ENCODE measurements around the gene PXMP4. TPM values are rescaled to one million over a fixed set of nuclear protein-coding genes. Genes with fewer than 3 reads are reported as not detected.
A peak's percentile ranks its signal among the peaks of the same experiment; 100 is the strongest.

PXMP4 gene
- total RNA-seq, 1 experiment from 2014 or later: 3.3 TPM

GRCh38 chr20:33719989-33720709, at the start of gene PXMP4 (continued):
- TF ChIP-seq STAT6 (CRISPR knock-in tag; conservative IDR thresholded peaks at IDR 0.05; ENCODE audit: low read depth): no peak
- peak; percentile 54 for TF ChIP-seq SP1 (CRISPR knock-in tag; conservative IDR thresholded peaks at IDR 0.05)

DNA sequence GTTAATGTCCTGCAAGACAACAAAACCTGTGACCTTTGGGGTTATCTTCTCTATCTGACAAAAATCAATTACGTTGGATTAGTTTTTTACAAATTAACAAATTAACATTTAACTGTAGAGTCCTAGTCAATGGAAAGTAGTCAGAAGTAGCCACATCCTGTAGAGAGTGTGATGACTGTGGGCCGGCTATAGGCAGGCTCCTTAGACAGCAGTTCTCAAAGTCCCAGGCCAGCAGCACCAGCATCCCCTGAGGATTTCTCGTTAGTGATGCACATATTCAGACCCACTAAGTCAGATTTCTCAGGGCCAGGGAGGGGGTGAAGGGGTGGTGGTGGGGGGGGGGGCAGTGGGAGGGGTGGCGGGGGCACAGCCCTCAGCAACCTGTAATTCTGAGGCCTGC, 48.9 kb upstream of the PXMP4 start:
- POLR2A ChIA-PET: no interaction called here
- H3K27ac Mint-ChIP-seq: no peak overlapping the region
- no peaks in the 10 kb centered on the region for H3K27me3 Mint-ChIP-seq (ENCODE audit: low read depth)
- no peaks in the 10 kb centered on the region for H3K9me3 Mint-ChIP-seq
- DNase-seq (ENCODE audit: low spot score): no peak
- TF ChIP-seq NFATC4 (CRISPR knock-in tag; IDR thresholded peaks at IDR 0.05) (no peak), ZBTB43 (CRISPR knock-in tag; IDR thresholded peaks at IDR 0.05) (no peak), ZNF232 (CRISPR knock-in tag; IDR thresholded peaks at IDR 0.05) (no peak)
- TF ChIP-seq, protein P1, sequence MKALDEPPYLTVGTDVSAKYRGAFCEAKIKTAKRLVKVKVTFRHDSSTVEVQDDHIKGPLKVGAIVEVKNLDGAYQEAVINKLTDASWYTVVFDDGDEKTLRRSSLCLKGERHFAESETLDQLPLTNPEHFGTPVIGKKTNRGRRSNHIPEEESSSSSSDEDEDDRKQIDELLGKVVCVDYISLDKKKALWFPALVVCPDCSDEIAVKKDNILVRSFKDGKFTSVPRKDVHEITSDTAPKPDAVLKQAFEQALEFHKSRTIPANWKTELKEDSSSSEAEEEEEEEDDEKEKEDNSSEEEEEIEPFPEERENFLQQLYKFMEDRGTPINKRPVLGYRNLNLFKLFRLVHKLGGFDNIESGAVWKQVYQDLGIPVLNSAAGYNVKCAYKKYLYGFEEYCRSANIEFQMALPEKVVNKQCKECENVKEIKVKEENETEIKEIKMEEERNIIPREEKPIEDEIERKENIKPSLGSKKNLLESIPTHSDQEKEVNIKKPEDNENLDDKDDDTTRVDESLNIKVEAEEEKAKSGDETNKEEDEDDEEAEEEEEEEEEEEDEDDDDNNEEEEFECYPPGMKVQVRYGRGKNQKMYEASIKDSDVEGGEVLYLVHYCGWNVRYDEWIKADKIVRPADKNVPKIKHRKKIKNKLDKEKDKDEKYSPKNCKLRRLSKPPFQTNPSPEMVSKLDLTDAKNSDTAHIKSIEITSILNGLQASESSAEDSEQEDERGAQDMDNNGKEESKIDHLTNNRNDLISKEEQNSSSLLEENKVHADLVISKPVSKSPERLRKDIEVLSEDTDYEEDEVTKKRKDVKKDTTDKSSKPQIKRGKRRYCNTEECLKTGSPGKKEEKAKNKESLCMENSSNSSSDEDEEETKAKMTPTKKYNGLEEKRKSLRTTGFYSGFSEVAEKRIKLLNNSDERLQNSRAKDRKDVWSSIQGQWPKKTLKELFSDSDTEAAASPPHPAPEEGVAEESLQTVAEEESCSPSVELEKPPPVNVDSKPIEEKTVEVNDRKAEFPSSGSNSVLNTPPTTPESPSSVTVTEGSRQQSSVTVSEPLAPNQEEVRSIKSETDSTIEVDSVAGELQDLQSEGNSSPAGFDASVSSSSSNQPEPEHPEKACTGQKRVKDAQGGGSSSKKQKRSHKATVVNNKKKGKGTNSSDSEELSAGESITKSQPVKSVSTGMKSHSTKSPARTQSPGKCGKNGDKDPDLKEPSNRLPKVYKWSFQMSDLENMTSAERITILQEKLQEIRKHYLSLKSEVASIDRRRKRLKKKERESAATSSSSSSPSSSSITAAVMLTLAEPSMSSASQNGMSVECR (CRISPR knock-in tag; IDR thresholded peaks at IDR 0.05; ENCODE audit: borderline replicate concordance): no peak
- ATAC-seq: peak; percentile 47
- CTCF ChIA-PET: no interaction called here
- peaks cover 9% of the 10 kb centered on the region for H3K36me3 Mint-ChIP-seq
- H3K4me3 Mint-ChIP-seq: no peak overlapping the region
- H3K4me1 Mint-ChIP-seq: peaks cover 7% of the 10 kb centered on the region

- Mint-ChIP-seq H3K27me3 (ENCODE audit: low read depth) (no peaks in the 10 kb centered on the region), H3K36me3 (peaks cover 9% of the 10 kb centered on the region), H3K9me3 (no peaks in the 10 kb centered on the region), H3K4me3 (no peak overlapping the region), H3K4me1 (peaks cover 7% of the 10 kb centered on the region), H3K27ac (no peak overlapping the region)
- ChIA-PET CTCF (no interaction called here), POLR2A (no interaction called here)
- DNase-seq (ENCODE audit: low spot score) (no peak), ATAC-seq (no peak)
- no peak for TF ChIP-seq ELF4 (CRISPR knock-in tag; IDR thresholded peaks at IDR 0.05; ENCODE audit: low read depth)
- TF ChIP-seq ZMAT4 (CRISPR knock-in tag; IDR thresholded peaks at IDR 0.05): no peak
- no peak for TF ChIP-seq ZNF219 (CRISPR knock-in tag; IDR thresholded peaks at IDR 0.05; ENCODE audit: borderline replicate concordance)
- no peak for TF ChIP-seq ATF1 (CRISPR knock-in tag; IDR thresholded peaks at IDR 0.05)
- TF ChIP-seq ZNF263 (CRISPR knock-in tag; IDR thresholded peaks at IDR 0.05; ENCODE audit: low read depth): no peak
- TF ChIP-seq RORB (CRISPR knock-in tag; IDR thresholded peaks at IDR 0.05): no peak
- no peak for TF ChIP-seq ZNF138 (CRISPR knock-in tag; conservative IDR thresholded peaks at IDR 0.05)
- no peak for TF ChIP-seq SOX15 (CRISPR knock-in tag; IDR thresholded peaks at IDR 0.05)
- no peak for TF ChIP-seq ESRRA (CRISPR knock-in tag; IDR thresholded peaks at IDR 0.05; ENCODE audit: borderline replicate concordance)
- TF ChIP-seq IRF2 (CRISPR knock-in tag; IDR thresholded peaks at IDR 0.05; ENCODE audit: borderline replicate concordance, low read depth): no peak
- no peak for TF ChIP-seq SMAD4 (CRISPR knock-in tag; IDR thresholded peaks at IDR 0.05)
- TF ChIP-seq NFE2L1 (CRISPR knock-in tag; IDR thresholded peaks at IDR 0.05): no peak
- TF ChIP-seq, protein P2, sequence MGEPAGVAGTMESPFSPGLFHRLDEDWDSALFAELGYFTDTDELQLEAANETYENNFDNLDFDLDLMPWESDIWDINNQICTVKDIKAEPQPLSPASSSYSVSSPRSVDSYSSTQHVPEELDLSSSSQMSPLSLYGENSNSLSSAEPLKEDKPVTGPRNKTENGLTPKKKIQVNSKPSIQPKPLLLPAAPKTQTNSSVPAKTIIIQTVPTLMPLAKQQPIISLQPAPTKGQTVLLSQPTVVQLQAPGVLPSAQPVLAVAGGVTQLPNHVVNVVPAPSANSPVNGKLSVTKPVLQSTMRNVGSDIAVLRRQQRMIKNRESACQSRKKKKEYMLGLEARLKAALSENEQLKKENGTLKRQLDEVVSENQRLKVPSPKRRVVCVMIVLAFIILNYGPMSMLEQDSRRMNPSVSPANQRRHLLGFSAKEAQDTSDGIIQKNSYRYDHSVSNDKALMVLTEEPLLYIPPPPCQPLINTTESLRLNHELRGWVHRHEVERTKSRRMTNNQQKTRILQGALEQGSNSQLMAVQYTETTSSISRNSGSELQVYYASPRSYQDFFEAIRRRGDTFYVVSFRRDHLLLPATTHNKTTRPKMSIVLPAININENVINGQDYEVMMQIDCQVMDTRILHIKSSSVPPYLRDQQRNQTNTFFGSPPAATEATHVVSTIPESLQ (CRISPR knock-in tag; IDR thresholded peaks at IDR 0.05): no peak
- TF ChIP-seq E2F1 (CRISPR knock-in tag; IDR thresholded peaks at IDR 0.05): no peak
- TF ChIP-seq CREB1 (CRISPR knock-in tag; IDR thresholded peaks at IDR 0.05): no peak
Measured at GRCh38 chr20:33767777-33768138, 47.6 kb upstream of the PXMP4 start.

All from WTC11 (cell line).